ENCODE measurements around the gene SLC6A19. TPM values are rescaled to one million over a fixed set of nuclear protein-coding genes. Genes with fewer than 3 reads are reported as not detected.

Gene SLC6A19
- total and polyA plus RNA-seq, 2 experiments from 2014 or later, result 0.09 to 0.32 TPM

DNA sequence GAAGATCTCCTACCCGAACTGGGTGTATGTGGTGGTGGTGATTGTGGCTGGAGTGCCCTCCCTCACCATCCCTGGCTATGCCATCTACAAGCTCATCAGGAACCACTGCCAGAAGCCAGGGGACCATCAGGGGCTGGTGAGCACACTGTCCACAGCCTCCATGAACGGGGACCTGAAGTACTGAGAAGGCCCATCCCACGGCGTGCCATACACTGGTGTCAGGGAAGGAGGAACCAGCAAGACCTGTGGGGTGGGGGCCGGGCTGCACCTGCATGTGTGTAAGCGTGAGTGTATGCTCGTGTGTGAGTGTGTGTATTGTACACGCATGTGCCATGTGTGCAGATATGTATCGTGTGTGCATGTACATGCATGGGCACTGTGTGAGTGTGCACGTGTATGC, 20.3 kb downstream of the SLC6A19 start:
- no peak for DNase-seq (ENCODE audit: low read depth in 1 of 2, low spot score in 1 of 2)
- Histone ChIP-seq H3K27me3 (no peaks in the 10 kb centered on the region), H3K9me3 (ENCODE audit: low read depth) (no peaks in the 10 kb centered on the region), H3K27ac (no peak overlapping the region), H3K36me3 (no peaks in the 10 kb centered on the region), H3K4me1 (ENCODE audit: low read depth) (no peaks in the 10 kb centered on the region), H3K4me3 (no peak overlapping the region)
- TF ChIP-seq, protein P1, sequence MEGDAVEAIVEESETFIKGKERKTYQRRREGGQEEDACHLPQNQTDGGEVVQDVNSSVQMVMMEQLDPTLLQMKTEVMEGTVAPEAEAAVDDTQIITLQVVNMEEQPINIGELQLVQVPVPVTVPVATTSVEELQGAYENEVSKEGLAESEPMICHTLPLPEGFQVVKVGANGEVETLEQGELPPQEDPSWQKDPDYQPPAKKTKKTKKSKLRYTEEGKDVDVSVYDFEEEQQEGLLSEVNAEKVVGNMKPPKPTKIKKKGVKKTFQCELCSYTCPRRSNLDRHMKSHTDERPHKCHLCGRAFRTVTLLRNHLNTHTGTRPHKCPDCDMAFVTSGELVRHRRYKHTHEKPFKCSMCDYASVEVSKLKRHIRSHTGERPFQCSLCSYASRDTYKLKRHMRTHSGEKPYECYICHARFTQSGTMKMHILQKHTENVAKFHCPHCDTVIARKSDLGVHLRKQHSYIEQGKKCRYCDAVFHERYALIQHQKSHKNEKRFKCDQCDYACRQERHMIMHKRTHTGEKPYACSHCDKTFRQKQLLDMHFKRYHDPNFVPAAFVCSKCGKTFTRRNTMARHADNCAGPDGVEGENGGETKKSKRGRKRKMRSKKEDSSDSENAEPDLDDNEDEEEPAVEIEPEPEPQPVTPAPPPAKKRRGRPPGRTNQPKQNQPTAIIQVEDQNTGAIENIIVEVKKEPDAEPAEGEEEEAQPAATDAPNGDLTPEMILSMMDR (IDR thresholded peaks at IDR 0.05; ENCODE audit: low read depth, low read length), result no peak

DNA sequence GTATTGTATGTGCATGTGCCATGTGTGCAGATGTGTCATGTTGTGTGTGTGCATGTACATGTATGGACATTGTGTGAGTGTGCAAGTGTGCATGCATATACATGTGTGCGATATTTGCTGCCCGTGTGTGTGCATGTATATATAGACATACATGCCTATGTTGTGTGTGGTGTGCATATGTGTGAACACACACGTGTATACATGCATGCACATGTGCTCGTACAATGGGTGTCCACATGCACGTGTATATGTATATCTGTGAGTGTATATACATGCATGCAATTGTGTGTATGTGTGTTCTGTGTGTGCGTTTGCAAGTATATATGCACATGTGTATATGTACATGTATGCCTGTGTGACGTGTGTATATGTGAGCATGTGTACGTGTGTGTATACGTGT, 20.8 kb downstream of the SLC6A19 start:
- no peaks in the 10 kb centered on the region for H3K27me3 ChIP-seq
- H3K36me3 ChIP-seq, result no peaks in the 10 kb centered on the region
- H3K27ac ChIP-seq, result no peak overlapping the region
- TF ChIP-seq, protein P1 (IDR thresholded peaks at IDR 0.05; ENCODE audit: low read depth, low read length), result no peak
- H3K9me3 ChIP-seq (ENCODE audit: low read depth), result no peaks in the 10 kb centered on the region
- H3K4me1 ChIP-seq (ENCODE audit: low read depth), result no peaks in the 10 kb centered on the region
- DNase-seq (ENCODE audit: low read depth in 1 of 2, low spot score in 1 of 2), result no peak
- no peak overlapping the region for H3K4me3 ChIP-seq

DNA sequence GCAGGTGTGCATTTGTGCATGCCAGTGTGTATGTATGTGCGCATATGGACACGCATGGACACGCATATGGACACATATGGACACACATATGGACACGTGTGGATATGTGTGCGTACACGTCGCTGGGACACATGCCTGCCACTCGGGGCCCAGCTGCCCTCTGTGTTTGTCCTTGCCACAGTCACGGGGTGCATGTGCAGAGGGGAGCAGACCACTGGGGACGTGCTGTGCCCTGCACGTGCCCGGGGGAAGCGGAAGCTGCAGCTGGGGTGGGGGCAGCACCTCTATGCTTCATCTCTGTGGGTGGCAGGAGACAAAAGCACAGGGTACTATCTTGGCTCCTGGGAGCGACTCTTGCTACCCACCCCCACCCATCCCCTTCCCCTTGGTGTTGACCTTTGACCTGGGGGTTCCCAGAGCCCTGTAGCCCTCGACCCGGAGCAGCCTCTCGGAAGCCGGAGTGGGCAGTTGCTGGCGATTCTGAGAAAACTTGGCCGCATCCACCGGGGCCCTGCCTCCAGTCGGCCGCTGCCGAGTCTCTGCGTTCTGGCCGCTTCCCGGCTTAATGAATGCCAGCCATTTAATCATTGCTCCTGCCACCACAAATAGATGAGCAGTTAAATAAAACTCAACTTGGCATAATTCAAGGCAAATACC, 21.4 kb downstream of the SLC6A19 start:
- Histone ChIP-seq H3K4me3 (no peak overlapping the region), H3K9me3 (ENCODE audit: low read depth) (no peaks in the 10 kb centered on the region), H3K36me3 (no peaks in the 10 kb centered on the region), H3K27me3 (no peaks in the 10 kb centered on the region), H3K27ac (no peak overlapping the region), H3K4me1 (ENCODE audit: low read depth) (no peaks in the 10 kb centered on the region)
- DNase-seq (ENCODE audit: low read depth in 1 of 2, low spot score in 1 of 2), result no peak
- TF ChIP-seq, protein P1 (IDR thresholded peaks at IDR 0.05; ENCODE audit: low read depth, low read length), result no peak

DNA sequence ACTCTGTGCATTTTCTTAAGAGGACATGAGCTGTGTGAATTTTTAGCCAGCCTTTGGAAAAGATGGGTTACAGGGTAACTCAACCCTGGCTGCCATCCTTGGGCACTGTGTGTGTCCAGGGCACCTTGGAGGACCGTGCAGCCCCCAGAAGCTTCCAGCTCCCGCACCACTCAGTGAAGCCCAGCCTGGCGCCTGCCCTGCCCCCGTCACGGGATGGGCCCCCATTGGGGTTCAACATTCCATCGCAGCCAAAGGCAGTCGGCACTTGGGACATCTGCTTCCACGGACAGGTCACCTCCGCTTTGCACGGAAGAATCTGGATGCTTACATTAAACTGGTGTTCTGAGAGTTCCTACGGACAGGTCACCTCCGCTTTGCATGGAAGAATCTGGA, 21.9 kb downstream of the SLC6A19 start:
- Histone ChIP-seq H3K36me3 (no peaks in the 10 kb centered on the region), H3K9me3 (ENCODE audit: low read depth) (no peaks in the 10 kb centered on the region), H3K4me3 (no peak overlapping the region), H3K27ac (no peak overlapping the region), H3K4me1 (ENCODE audit: low read depth) (no peaks in the 10 kb centered on the region), H3K27me3 (no peaks in the 10 kb centered on the region)
- TF ChIP-seq, protein P1 (IDR thresholded peaks at IDR 0.05; ENCODE audit: low read depth, low read length), result no peak
- no peak for DNase-seq (ENCODE audit: low read depth in 1 of 2, low spot score in 1 of 2)

DNA sequence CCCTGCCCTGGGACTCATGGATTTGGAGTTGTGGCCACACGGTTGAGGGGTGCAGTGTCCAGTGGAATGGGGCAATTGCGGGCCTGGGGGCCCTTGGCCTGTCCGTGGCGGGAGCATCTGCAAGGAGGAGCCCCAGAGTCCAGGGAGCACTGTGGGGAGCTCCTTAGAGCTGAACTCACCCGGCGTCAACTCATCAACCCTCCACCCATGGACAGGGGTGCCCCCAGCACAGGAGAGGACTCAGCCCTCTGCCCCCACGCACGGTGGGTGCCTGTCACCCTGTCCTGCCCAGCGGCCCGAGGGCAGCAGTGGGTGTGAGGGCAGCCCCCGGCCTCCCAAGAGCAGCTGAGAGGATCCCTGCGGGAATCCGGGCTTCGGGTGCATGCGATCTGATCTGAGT, 23.2 kb downstream of the SLC6A19 start:
- Histone ChIP-seq H3K9me3 (ENCODE audit: low read depth) (no peaks in the 10 kb centered on the region), H3K27me3 (no peaks in the 10 kb centered on the region), H3K27ac (no peak overlapping the region), H3K36me3 (no peaks in the 10 kb centered on the region), H3K4me1 (ENCODE audit: low read depth) (no peaks in the 10 kb centered on the region), H3K4me3 (no peak overlapping the region)
- TF ChIP-seq, protein P1 (IDR thresholded peaks at IDR 0.05; ENCODE audit: low read depth, low read length), result no peak
- DNase-seq (ENCODE audit: low read depth in 1 of 2, low spot score in 1 of 2), result no peak

All from cardiac muscle cell (in vitro differentiated cells and primary cell).